HG02571 (cell line): ENCODE results near the gene ARAP2.

ENCODE experiments used
- ATAC-seq: cut with Tn5 transposase; IDR thresholded peaks from one replicate; pipeline ENCODE4 v1.9.1; 2021; ENCODE audit warnings: mild to moderate bottlenecking, moderate library complexity; ENCODE audit not compliant: unreplicated experiment

The ARAP2 gene

DNA sequence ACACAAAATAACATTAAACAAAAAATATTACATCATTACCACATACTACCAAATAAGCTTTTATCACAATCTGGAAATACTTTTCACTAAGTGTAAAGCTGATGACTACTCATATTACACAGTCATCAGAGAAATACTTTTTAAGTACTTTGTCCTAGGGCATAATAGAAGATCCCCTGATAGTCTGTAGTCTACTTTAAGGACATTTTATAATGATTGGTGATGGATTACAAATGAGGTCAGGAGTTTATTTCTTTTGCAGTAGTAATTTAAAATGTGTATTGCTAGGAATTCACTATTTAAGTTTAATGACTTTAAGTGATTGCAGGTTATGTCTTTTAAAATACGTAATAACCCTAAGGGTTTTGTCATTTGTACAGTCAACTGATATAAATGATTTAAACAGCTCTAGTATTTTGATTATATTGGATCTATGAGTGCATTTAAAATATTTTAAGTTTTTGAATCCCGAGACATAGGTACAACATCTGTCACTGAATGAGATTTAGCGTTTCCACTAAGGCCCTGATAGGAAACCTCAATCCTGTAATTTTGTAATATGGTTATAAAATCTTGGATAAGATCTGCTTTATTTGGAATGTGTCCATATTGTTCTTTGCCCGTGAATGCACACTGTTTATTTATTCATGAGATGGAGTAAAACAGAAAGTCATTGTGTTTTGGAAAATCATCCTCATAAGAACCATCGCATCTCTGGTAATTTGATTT is 189.5 kb downstream of the ARAP2 start:
- no peak for ATAC-seq

- ATAC-seq = no peak
These were observed 190.4 kb downstream of the ARAP2 start for GRCh38 chr4:36053930-36054329.

- ATAC-seq = no peak
These were observed 192.7 kb downstream of the ARAP2 start for GRCh38 chr4:36051634-36052033.

GRCh38 chr4:36046026-36046425 is 198.3 kb downstream of the ARAP2 start:
- ATAC-seq = no peak

DNA sequence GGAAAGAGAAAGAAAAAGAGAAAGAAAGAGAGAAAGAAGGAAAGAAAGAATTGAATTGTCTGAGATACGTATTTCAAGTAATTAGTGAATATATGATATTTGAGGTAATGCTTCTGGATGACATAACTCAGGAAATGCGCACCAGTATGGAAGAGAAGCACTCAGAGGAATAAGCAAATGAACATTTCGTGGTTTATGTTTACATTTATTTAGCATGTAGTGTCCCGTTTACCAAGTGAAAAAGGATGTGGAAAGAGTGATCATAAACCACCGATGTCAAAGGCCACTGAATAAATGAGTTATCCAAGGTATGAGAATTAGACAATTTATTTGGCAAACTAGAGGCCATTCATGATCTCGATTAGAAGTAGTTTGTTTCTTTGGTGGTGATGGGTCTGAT is 200.4 kb downstream of the ARAP2 start:
- ATAC-seq = no peak

DNA sequence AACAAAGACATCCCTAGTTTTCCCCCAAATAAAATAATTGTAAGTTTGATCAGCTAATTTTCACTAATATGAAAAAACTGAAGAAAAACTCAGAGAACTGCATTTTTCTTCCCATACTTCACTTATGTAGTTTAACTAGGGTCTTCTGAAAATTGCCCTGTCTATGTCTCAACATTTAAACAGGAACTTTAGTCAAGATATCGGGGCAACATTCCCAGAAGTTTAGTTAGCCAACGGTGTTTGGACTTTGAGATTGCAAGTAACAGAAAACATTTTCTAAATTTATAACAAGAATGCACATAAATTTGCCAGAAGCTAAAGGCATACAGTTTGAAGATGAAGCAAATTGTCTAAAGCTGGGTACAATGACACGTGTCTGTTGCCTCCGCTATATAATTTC is 201.1 kb downstream of the ARAP2 start:
- ATAC-seq = no peak

DNA sequence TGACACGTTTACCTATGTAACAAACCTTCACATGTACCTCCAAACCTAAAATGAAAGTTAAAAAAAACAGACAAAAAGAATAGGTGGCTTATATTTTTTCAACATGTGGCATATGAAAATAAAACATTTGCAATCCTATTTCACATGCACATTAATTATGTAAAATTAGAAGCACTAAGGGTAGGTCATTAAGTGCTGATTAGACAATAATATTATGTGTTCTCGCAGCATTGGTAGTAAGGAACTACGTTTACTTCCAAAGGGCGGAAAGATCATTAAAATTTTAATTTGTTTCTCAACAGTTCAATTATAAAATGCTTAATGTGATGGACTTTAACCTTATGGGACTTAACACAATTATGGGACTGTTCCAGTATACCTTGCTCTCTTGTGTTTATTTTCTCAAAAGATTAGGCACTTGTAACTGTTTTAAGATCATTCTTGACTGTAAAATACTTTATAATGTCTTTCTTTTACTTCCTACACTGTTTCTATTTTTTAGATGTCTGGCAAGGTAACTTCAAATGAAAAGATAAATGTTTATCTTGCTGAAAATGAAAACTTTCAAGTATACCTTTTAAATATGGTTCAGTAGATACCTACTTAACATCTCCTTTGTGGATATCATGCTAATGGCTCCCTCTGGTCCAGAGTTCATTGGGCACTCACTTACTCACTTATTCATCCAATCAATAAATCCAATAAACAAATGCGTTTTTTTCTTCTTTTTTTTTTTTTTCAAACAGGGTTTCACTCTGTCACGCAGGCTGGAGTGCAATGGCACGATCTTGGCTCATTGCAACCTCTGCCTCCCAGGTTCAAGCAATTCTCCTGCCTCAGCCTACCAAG is 202.0 kb downstream of the ARAP2 start:
- no peak for ATAC-seq

- no peak for ATAC-seq
These were observed 203.0 kb downstream of the ARAP2 start for GRCh38 chr4:36041340-36041739.

DNA sequence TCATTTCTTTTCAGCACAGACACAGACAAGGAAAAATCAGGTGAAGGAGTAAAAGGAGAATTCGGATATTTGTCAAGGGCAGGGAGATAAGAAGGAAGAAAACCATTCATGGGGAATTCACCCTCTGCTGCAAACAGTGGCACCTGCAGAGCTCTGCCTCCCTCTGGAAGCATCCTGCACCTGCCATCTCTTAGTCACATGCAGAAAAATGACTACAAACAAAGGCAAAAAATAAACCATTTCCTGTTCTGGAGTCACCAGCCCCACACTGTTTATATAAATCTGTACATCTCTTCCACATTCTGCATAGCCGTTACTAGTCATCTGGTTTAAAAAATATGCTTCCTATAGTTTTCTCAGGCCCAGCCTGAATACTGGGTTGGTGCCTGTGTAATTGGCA is 205.3 kb downstream of the ARAP2 start:
- ATAC-seq = no peak

GRCh38 chr4:36038491-36038890 is 205.8 kb downstream of the ARAP2 start:
- no peak for ATAC-seq

DNA sequence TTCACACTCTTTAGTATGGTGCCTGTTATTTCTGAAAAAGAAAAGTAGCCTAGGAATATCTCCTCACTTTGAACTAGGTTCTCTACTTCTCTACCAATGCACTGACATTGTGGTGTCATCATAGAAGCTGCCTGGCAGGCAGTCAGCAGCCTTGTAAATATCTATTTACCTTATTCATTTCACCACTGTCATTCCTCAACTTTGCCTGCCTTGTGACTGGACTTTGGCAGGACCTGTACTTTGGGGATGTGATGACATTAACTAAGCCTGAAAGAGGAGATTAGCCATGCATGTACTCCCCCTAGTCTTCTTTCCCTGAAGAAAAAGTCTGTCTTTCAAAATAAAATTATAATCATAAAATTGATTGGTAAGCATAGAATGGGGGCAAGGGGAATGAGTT is 207.2 kb downstream of the ARAP2 start:
- no peak for ATAC-seq

GRCh38 chr4:36029951-36030350 is 214.4 kb downstream of the ARAP2 start:
- no peak for ATAC-seq

GRCh38 chr4:36027203-36027602 is 217.1 kb downstream of the ARAP2 start:
- no peak for ATAC-seq

GRCh38 chr4:36026348-36026880 is 217.9 kb downstream of the ARAP2 start:
- no peak for ATAC-seq

GRCh38 chr4:36024901-36025660 is 219.2 kb downstream of the ARAP2 start:
- no peak for ATAC-seq

DNA sequence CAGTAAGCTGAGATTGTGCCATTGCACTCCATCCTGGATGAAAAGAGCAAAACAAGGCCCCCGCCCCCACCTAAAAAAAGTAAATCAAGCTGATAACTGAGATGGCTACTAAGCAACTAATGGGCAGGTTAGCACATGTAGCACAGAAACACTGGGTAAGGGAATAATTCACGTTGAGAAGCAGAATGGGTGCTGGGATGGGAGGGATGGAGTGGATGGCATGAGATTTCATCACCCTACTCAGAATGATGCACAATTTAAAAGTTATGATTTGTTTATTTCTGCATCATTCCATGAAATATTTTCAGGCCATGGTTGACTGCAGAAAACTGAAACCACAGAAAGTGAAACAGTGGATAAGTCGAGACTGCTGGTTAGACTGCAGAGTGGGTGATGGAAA is 224.0 kb downstream of the ARAP2 start:
- ATAC-seq = no peak
